Measurements from ENCODE around the gene GRB2.

GRCh38 chr17:75442168-75443103, 37.0 kb upstream of the GRB2 start:
- TF ChIP-seq CTCF (conservative IDR thresholded peaks at IDR 0.05; ENCODE audit: low read length) = no peak
- no peak for TF ChIP-seq EZH2phosphoT487 (IDR thresholded peaks at IDR 0.05; ENCODE audit: borderline replicate concordance, low read depth, low read length)

All from OCI-LY7 (cell line).